CD4-positive, alpha-beta T cell (primary cell): Measurements from ENCODE around the gene MTMR2. TPM values are rescaled to one million over a fixed set of nuclear protein-coding genes. Genes with fewer than 3 reads are reported as not detected.

Experiments used
- ATAC-seq: fragments of 200-7000 bp; cut with Tn5 transposase; one replicate; pipeline ENCODE4 v1.10.0; 2022; ENCODE audit warnings: mild to moderate bottlenecking; ENCODE audit not compliant: poor library complexity
- CTCF ChIA-PET: fragments of 350-600 bp; sonication (Branson Sonifier 250); formaldehyde crosslinking; loops from one replicate; lab custom pipeline; 2021; ENCODE audit warnings: antibody characterized with exemption, inconsistent platforms; lab: Charles Lee
- POLR2A ChIA-PET: fragments of 350-600 bp; sonication (Branson Sonifier 250); formaldehyde crosslinking; loops from one replicate; lab custom pipeline; 2021; ENCODE audit warnings: antibody characterized with exemption, inconsistent platforms; lab: Charles Lee
- DNase-seq, 14 experiments: peaks; one replicate each; pipeline ENCODE4 v3.0.0-alpha.2; 2013 to 2020; ENCODE audit warnings: mixed read lengths in 2 of 14
- H3K27ac ChIP-seq, 2 donors: one replicate each; pipeline versions ENCODE4 v1.5.1 to v1.7.0; 2013; ENCODE audit warnings: low read length in 2 of 2, low read depth in 1 of 2, mild to moderate bottlenecking in 1 of 2
- H3K27me3 ChIP-seq, 2 experiments: 1 replicate in 1 of 2; 2 replicates in 1 of 2; pipeline versions ENCODE4 v1.6.1 to v1.7.0; 2013; ENCODE audit warnings: low read length in 2 of 2, control low read depth in 1 of 2, mild to moderate bottlenecking in 1 of 2, moderate library complexity in 1 of 2; ENCODE audit not compliant: insufficient read depth in 2 of 2, control insufficient read depth in 1 of 2
- H3K36me3 ChIP-seq: one replicate; pipeline ENCODE4 v1.6.1; 2013; ENCODE audit warnings: low read length, control low read depth; ENCODE audit not compliant: insufficient read depth
- H3K4me1 ChIP-seq: one replicate; pipeline ENCODE4 v1.6.1; 2013; ENCODE audit warnings: low read length, control low read depth; ENCODE audit not compliant: insufficient read depth
- H3K4me3 ChIP-seq: one replicate; pipeline ENCODE4 v1.5.1; 2013; ENCODE audit warnings: mild to moderate bottlenecking, low read length, moderate library complexity
- H3K9me3 ChIP-seq, 2 experiments: 1 replicate in 1 of 2; 2 replicates in 1 of 2; pipeline versions ENCODE4 v1.6.1 to v1.7.0; 2013; ENCODE audit warnings: low read length in 2 of 2, mild to moderate bottlenecking in 2 of 2, control low read depth in 1 of 2, moderate library complexity in 1 of 2; ENCODE audit not compliant: control insufficient read depth in 1 of 2, insufficient read depth in 1 of 2
- H3K27ac Mint-ChIP-seq: one replicate; pipeline ENCODE4 v1.8.0; 2020; ENCODE audit warnings: mixed read lengths
- H3K27me3 Mint-ChIP-seq: one replicate; pipeline ENCODE4 v1.8.0; 2021; ENCODE audit warnings: mixed read lengths
- H3K36me3 Mint-ChIP-seq: one replicate; pipeline ENCODE4 v1.8.0; 2021; ENCODE audit warnings: low read depth, mixed read lengths
- H3K4me1 Mint-ChIP-seq: one replicate; pipeline ENCODE4 v1.8.0; 2021; ENCODE audit warnings: low read depth, mixed read lengths
- H3K4me3 Mint-ChIP-seq: one replicate; pipeline ENCODE4 v1.8.0; 2020; ENCODE audit warnings: mild to moderate bottlenecking, mixed read lengths
- H3K9me3 Mint-ChIP-seq: one replicate; pipeline ENCODE4 v1.8.0; 2020; ENCODE audit warnings: mixed read lengths
- intact Hi-C, 2 experiments: fragments of 100-400 bp; cut with DNase I in 1 of 2; cut with micrococcal nuclease in 1 of 2; formaldehyde crosslinking; loops; one replicate each; pipeline versions ENCODE4 v1.15.1 to v1.9.0; 2023 to 2025; cut with DNase I, micrococcal nuclease
- total RNA-seq, 174 experiments: library from RNA in 2 of 174; stranded (reverse) in 2 of 174; gene quantifications; one replicate each; pipeline ENCODE4 v1.2.3 and lab custom pipeline; 2021 to 2026
- TF ChIP-seq, protein P1 (sequence below): fragments of 200-600 bp; IDR thresholded peaks from one replicate; pipeline ENCODE4 v1.8.0; 2022; ENCODE audit warnings: antibody characterized with exemption, mild to moderate bottlenecking

Gene MTMR2
- total RNA-seq, 2 experiments from 2014 or later: 6.6 to 6.9 TPM

GRCh38 chr11:95794086-95794485, 129.8 kb downstream of the MTMR2 start:
- no peak for ATAC-seq
- intact Hi-C loops: loop anchor here (5.0 to 10.0 kb wide), 6 partner anchors 218 to 1279 kb away; partner anchors contain the start of genes C11orf97 (in 1 of the 2), FUT4 (in 1 of the 2), JRKL (in 1 of the 2) and SRSF8 (in 1 of the 2)
- Histone ChIP-seq H3K4me1 (peaks cover 17% of the 10 kb centered on the region), H3K27me3 (no peaks in the 10 kb centered on the region), H3K9me3 (no peaks in the 10 kb centered on the region), H3K27ac (no peak overlapping the region), H3K4me3 (no peak overlapping the region), H3K36me3 (peaks cover 3% of the 10 kb centered on the region)
- H3K36me3 Mint-ChIP-seq: peaks cover 23% of the 10 kb centered on the region
- H3K9me3 Mint-ChIP-seq: no peaks in the 10 kb centered on the region
- no peak overlapping the region for H3K27ac Mint-ChIP-seq
- no peak overlapping the region for H3K4me3 Mint-ChIP-seq
- H3K27me3 Mint-ChIP-seq: no peaks in the 10 kb centered on the region
- DNase-seq: no peak
- ChIA-PET CTCF (no interaction called here), POLR2A (no interaction called here)
- peaks cover 53% of the 10 kb centered on the region for H3K4me1 Mint-ChIP-seq
- TF ChIP-seq, protein P1, sequence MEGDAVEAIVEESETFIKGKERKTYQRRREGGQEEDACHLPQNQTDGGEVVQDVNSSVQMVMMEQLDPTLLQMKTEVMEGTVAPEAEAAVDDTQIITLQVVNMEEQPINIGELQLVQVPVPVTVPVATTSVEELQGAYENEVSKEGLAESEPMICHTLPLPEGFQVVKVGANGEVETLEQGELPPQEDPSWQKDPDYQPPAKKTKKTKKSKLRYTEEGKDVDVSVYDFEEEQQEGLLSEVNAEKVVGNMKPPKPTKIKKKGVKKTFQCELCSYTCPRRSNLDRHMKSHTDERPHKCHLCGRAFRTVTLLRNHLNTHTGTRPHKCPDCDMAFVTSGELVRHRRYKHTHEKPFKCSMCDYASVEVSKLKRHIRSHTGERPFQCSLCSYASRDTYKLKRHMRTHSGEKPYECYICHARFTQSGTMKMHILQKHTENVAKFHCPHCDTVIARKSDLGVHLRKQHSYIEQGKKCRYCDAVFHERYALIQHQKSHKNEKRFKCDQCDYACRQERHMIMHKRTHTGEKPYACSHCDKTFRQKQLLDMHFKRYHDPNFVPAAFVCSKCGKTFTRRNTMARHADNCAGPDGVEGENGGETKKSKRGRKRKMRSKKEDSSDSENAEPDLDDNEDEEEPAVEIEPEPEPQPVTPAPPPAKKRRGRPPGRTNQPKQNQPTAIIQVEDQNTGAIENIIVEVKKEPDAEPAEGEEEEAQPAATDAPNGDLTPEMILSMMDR: no peak

GRCh38 chr11:95793116-95793515, 130.8 kb downstream of the MTMR2 start:
- intact Hi-C loops: loop anchor here (2.0 to 10.0 kb wide), 7 partner anchors 219 to 1278 kb away; partner anchors contain the start of genes JRKL (in 2 of the 2), C11orf97 (in 1 of the 2), FUT4 (in 1 of the 2) and SRSF8 (in 1 of the 2)
- CTCF ChIA-PET: interaction anchor here (1.4 to 1.9 kb wide), 3 partner anchors 11 to 726 kb away, joined by 3 to 7 read pairs (median 5); partner anchors contain the start of gene SRSF8

GRCh38 chr11:95792700-95793099, 131.2 kb downstream of the MTMR2 start:
- no peak for ATAC-seq
- H3K9me3 Mint-ChIP-seq: no peaks in the 10 kb centered on the region
- POLR2A ChIA-PET: interaction anchor here (1.3 to 5.2 kb wide), 3 partner anchors 562 to 819 kb away, joined by 3 to 90 read pairs (median 24); partner anchors contain the start of genes CWC15, ENDOD1, KDM4D and SESN3
- Histone ChIP-seq H3K4me1 (peaks cover 24% of the 10 kb centered on the region), H3K4me3 (no peak overlapping the region), H3K9me3 (no peaks in the 10 kb centered on the region), H3K36me3 (peaks cover 2% of the 10 kb centered on the region), H3K27me3 (no peaks in the 10 kb centered on the region), H3K27ac (no peak overlapping the region)
- TF ChIP-seq, protein P1: no peak
- peaks cover 33% of the 10 kb centered on the region for H3K36me3 Mint-ChIP-seq
- peaks cover 62% of the 10 kb centered on the region for H3K4me1 Mint-ChIP-seq
- peak overlapping the region; percentile 56 for H3K4me3 Mint-ChIP-seq
- intact Hi-C loops: loop anchor here (2.0 to 10.0 kb wide), 7 partner anchors 220 to 1278 kb away; partner anchors contain the start of genes JRKL (in 2 of the 2), C11orf97 (in 1 of the 2), FUT4 (in 1 of the 2) and SRSF8 (in 1 of the 2)
- no peak for DNase-seq
- CTCF ChIA-PET: interaction anchor here (1.4 to 1.9 kb wide), 3 partner anchors 11 to 726 kb away, joined by 3 to 7 read pairs (median 5); partner anchors contain the start of gene SRSF8
- no peak overlapping the region for H3K27ac Mint-ChIP-seq
- no peaks in the 10 kb centered on the region for H3K27me3 Mint-ChIP-seq

More at GRCh38 chr11:95793116-95793515, 130.8 kb downstream of the MTMR2 start:
- POLR2A ChIA-PET: interaction anchor here (1.3 to 5.2 kb wide), 2 partner anchors 562 to 703 kb away, joined by 3 to 90 read pairs; partner anchors contain the start of genes ENDOD1 and SESN3
- Histone ChIP-seq H3K4me1 (peaks cover 24% of the 10 kb centered on the region), H3K4me3 (no peak overlapping the region), H3K27me3 (no peaks in the 10 kb centered on the region), H3K36me3 (peaks cover 2% of the 10 kb centered on the region), H3K27ac (no peak overlapping the region), H3K9me3 (no peaks in the 10 kb centered on the region)
- no peak overlapping the region for H3K27ac Mint-ChIP-seq
- peaks cover 58% of the 10 kb centered on the region for H3K4me1 Mint-ChIP-seq
- TF ChIP-seq, protein P1: no peak
- peak overlapping the region; percentile 5 for H3K4me3 Mint-ChIP-seq
- DNase-seq (no peak), ATAC-seq (no peak)
- peaks cover 29% of the 10 kb centered on the region for H3K36me3 Mint-ChIP-seq
- H3K9me3 Mint-ChIP-seq: no peaks in the 10 kb centered on the region
- H3K27me3 Mint-ChIP-seq: no peaks in the 10 kb centered on the region
